Renal cortex interstitium (tissue), 11 donors: ENCODE data around the gene EPX. TPM values are rescaled to one million over a fixed set of nuclear protein-coding genes. Genes with fewer than 3 reads are reported as not detected.

ENCODE experiments used
- DNase-seq, 11 donors: peaks; one replicate each; pipeline ENCODE4 v3.0.0-alpha.2; 2013; ENCODE audit warnings: low read depth in 9 of 11, low spot score in 4 of 11; ENCODE audit errors: extremely low read depth in 1 of 11
- polyA plus RNA-seq, 3 donors: library from polyadenylated mRNA; unstranded; fragments of 120-200 nt; gene quantifications; one replicate each; pipeline ENCODE4 v1.2.1, GENCODE V29; 2013; ENCODE audit not compliant: insufficient read length in 3 of 3

Gene EPX
- polyA plus RNA-seq, 3 donors, result 0.68 to 0.95 (median 0.89) TPM

- DNase-seq, result no peak
Measured at GRCh38 chr17:58217766-58218165, 25.2 kb downstream of the EPX start.

DNA sequence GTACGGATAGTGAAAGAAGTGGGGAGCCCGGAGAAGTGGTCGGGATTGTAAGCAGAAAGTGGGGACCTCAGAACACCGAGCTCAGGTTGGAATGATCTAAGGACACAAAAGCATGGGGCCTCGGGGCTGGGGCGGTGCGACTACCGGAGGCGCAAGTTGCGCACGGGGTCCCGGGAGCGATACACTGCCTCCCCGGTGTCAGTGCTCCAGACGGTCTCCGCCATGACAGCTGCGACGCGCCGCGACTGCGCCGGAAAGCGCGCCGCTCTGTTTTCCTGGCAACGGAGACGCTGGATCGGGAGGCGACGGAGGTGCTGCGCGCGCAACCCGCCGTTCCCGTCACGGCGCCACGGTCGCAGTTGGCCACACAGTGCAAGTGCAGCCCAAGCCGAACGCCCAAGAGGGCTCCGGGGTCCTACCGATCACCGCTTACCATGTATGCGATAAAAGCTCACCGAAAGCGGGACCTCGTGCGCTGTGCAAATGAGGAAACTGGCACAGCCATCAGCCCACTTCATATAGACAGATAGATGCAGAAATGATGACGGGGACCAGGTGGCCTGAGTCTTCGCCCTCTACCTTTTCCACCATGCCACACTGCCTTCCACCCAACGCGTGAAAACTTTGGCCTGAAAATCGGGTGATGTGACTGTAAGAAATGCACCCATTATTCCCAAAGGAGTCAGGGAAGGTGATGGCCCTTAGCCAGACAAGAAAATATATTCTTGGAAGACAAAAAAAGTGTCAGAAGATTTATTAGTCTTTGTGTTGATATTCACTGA lies 26.7 kb downstream of the EPX start, which contains the start of gene MKS1:
TSS of gene MKS1 (minus strand) at position 249 of the 782 bp plus-strand sequence. CDS start at position 224, 25 bp downstream.
- DNase-seq, result peak; percentile 84 to 94 (median 90)

DNA sequence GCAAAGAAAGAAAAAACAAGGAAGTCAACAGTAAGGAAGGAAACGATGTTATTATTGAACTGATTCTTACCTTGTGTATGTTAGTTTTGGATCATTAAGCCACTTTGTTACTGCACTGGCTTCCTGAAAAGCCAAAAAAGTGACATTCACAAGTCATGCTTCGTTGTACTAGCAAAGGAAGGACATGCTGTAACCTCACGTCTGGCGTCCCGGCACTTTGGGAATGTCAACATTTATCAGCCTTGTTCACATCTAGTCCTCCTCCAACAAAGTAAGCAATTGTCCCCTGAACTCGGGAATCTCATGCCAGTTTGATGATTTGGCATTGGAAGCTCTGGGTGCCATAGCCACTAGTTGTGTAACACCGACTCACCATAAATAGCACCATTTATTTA lies 27.3 kb downstream of the EPX start:
- no peak for DNase-seq

GRCh38 chr17:58224315-58224714 lies 31.8 kb downstream of the EPX start:
- no peak for DNase-seq

DNA sequence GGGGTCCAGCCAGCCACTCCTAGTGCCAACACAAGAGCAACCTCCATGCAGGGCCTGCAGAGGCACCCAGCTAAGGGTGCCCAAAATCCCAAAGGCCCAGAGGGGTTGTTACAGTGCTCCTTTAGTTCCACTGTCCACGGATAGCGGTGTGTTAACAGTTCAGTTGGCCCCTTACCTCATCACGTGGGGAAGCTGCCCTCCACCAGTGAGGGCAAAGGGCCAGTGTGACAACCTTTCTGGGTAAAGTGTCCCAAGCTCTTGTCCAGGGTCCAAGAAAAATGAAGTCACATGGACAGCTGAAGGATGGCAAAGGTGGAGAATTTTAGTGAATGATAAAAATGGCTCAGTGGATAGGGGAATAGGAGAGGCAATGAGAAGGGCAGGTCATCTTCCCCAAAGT lies 35.2 kb downstream of the EPX start:
- DNase-seq, result no peak

DNA sequence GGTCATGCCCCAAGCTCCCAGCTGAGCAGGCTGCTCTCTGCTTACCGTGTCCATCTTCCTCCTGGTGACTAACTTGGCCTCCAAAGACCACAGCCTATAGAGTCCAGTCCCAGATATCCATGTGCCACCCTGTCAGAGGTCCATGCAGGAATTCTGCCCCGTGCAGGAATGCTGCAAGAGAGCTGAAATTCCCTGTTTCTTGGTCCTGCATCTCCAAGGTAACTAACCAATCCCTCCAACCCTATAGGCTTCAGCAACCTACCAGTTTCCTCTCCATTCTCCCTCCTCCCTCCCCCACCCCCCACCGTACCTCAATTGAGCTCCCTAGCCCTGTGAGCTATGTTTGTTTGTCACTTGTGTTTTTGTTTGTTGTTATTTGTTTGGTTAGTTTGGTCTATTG lies 36.2 kb downstream of the EPX start:
- no peak for DNase-seq

GRCh38 chr17:58229384-58229783 lies 36.9 kb downstream of the EPX start:
- no peak for DNase-seq

DNA sequence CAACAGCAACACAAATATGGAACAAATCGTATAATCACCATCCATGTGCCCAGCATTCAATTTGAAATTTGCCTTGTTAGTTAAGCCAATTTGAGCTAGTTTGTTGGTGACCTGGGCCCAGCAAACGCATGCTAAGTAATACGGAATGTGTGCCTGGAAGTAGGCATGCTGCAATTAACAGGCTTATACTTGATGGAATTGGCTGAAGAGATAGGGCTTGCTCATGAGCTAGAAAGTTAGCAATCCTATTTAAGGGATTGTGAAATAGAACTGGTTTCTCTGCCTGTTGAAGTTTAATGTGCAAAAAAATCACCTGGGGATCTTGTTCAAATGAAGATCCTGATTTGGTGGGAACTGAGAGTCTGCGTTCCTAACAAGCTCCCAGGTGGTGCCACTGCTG lies 37.4 kb downstream of the EPX start:
- no peak for DNase-seq

- no peak for DNase-seq
Measured at GRCh38 chr17:58231641-58232040, 39.1 kb downstream of the EPX start.

- DNase-seq, result no peak
Measured at GRCh38 chr17:58232707-58233156, 40.2 kb downstream of the EPX start.

DNA sequence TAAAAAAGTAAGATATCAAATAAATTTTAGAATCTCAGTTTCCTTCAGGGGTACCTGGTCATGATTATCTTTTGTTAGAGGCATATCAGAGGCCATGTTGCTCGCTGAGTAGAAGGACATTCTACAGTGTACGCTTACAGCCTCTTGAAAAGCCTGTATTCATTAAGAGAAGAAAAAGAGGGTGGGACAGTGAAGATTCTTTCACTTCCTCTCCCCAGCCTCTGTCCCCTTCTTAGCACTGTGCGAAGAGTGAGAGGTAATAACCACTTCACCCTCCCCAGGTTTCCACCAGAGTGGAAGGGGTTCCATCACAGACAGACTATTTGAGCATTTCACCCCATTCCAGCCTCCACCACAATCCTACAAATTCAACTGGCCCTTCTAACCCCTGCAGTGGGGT lies 41.0 kb downstream of the EPX start:
- no peak for DNase-seq

DNA sequence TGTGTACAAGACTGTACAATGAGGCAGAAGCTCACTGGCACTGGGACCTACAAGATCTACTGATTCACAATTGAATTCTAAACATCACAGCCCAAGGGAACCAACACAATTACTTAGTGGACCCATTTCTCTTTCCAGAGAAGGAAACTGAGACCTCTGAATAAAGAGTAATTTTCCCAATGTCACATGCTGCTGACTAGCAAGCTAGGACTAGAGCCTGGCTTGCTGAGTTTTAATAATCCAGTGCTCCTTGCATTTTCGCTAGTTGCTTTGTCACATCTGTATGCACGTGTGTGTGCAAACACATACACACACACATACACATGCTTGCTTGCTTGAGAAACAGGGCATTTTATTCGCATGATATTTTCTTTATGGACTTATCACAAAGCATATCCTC lies 42.0 kb downstream of the EPX start:
- no peak for DNase-seq

DNA sequence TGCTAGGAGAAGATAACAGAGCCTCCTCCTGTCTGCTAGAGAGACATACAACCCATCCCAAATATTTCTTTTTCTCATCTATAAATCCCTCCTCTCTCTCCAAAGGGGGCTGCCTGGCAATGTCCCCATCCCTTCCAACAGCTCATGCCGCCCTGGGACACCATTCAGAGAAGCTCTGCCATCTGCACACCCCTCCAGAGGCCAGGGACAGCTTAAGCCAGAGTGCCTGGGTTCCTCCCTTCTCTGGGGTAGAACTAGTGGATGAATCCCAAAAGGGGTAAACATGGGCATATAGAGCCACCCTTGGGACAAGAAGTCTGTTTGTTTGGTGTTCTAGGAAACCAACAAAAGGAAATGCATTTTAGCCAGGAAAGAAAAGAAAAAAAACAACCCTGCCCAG lies 43.3 kb downstream of the EPX start:
- DNase-seq, result no peak

GRCh38 chr17:58236394-58236793 lies 43.9 kb downstream of the EPX start:
- no peak for DNase-seq

DNA sequence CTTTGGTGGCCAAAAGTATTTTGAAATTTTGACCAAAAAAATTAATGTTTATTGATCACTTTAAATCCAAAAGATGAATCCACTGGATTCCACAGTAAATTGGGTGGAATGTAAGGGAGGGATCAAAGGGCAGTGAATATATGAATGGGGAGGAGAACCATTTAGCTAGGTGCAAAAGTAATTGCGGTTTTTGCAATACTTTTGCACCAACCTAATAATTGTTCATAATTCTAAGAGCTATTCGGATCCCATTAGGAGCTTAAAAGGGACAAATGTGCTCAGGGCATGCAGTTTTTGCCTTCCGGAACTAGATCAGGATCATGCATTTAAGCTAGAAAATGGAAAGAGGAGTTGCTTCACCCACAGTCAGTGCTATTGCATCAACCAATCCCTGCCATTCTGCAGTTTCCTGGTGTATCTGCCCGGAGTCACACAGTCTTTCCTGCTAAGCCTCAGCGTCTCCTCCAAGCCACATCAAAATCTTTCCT lies 45.7 kb downstream of the EPX start, which contains the start of gene LPO:
TSS of gene LPO (plus strand) at position 438 of the 488 bp plus-strand sequence. CDS start 4,396 bp downstream, outside the sequence.
- no peak for DNase-seq

DNA sequence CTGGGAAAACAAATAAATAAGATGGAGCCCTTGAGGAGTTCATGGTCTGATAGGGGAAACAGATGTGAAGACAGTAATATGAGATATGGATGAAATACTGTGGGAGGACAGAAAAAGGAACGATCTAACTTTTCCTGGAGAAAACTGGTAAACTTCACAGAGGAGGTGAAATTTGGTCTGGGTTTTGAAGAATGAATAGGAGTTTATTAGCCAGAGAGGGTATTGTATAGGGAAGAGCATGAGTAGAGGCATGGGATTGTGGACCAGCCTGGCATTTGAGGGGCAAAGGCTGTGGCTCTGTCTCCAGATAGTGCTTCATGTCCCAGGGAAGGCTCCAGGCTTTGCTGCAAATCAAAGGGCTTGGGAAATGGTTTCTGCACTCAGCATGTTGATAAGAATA lies 47.5 kb downstream of the EPX start:
- no peak for DNase-seq

DNA sequence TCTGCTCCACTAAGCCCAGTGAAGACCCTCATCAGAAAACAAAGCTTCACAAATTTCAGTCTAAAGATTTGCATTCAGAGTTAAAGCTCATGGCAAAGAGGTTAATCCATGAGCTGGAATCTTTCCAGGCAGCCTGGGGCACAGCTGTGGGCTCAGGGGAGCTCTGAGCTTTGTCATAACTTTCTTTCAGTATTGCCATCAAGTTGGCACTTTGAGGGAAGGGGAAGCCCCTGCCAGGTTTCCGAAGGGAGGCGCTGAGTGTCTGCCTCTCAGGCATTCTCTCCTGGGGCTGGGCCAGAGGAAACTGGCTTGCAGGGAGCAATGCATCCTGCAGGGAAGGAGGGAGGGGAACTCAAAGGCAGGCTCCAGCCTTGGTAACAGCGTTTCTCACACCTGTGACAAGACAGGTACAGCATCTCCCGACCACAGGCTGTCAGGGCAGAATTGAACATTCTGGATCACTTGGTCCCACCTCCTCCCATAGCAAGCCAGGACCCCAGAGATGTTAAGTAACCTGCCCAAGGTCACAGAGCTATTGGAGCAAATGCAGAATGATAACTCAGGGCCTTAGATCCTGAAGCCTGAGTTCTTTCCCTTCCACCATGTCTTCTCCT lies 49.8 kb downstream of the EPX start:
- no peak for DNase-seq

- DNase-seq, result no peak
Measured at GRCh38 chr17:58244963-58245362, 52.4 kb downstream of the EPX start.

- no peak for DNase-seq
Measured at GRCh38 chr17:58245428-58246103, 53.0 kb downstream of the EPX start.
